ENCODE data around the gene P2RX5. TPM values are rescaled to one million over a fixed set of nuclear protein-coding genes. Genes with fewer than 3 reads are reported as not detected.
"Not testable (repeated sequence)": the region's sequence is repeated elsewhere in the genome, so short reads cannot be mapped to it uniquely, and the experiment has no call there.

The P2RX5 gene
- total RNA-seq, 1 donor from 2014 or later = 10.0 TPM

DNA sequence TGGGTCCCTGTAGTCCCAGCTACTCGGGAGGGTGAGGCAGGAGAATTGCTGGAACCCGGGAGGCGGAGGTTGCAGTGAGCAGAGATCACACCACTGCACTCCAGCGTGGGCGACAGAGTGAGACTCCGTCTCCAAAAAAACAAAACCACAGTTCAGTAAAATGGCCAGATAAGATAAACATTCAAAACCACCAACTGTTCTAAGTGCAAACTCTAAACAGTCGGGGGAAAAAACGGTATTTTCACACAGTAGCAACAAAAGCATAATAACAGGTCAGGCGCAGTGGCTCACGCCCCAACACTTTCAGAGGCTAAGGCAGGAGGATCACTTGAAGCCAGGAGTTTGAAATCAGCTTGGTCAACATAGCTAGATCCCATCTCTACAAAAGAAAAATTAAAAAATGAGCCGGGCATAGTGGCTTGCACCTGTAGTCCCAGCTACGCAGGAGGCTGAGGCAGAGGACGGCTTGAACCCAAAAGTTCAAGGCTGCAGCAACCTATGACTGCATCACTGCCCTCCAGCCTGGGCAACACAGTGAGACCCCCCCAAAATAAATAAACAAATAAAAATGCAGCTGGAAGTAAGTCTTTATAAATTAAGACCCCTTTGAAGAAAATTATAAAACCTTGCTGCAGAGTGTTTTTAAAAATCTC is 17.0 kb upstream of the P2RX5 start:
- no peak for DNase-seq

DNA sequence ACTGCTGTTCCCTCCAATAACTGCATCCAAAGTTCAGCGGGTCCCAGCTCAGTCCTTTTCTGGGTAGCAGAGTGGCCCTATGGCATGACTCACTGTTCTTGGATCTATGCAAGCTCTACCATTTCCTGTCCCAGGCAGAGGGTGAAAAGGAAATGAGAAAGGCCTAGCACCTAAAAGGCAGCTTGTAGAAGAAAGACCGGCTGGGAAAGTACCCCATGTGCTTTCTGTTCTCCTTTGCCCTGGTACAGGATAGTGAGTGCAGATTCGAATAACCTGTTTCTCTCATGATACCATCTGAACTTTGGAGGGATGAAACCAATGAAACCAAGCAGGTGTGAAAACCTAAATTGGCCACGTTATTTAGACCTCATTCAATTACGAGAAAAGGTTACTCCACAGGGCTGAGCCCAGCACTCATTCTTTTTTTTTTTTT is 15.0 kb upstream of the P2RX5 start:
- DNase-seq = no peak

GRCh38 chr17:3708366-3708765 is 12.4 kb upstream of the P2RX5 start:
- DNase-seq = no peak

- not testable (repeated sequence) for DNase-seq
These were observed 9.7 kb upstream of the P2RX5 start for GRCh38 chr17:3705718-3705984.

- DNase-seq = no peak
These were observed 9.2 kb upstream of the P2RX5 start for GRCh38 chr17:3704931-3705717.

DNA sequence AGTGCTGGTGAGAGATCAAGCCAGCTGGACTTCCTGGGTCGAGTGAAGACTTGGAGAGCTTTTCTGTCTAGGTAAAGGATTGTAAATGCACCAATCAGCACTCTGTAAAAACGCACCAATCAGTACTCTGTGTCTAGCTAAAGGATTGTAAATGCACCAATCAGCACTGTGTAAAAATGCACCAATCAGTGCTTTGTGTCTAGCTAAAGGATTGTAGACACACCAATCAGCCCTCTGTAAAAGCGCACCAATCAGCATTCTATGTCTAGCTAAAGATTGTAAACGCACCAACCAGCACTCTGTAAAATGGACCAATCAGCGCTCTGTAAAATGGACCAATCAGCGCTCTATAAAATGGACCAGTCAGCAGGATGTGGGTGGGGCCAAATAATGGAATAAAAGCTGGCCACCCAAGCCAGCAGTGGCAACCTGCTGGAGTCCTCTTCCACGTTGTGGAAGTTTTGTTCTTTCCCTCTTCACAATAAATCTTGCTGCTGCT is 6.1 kb upstream of the P2RX5 start:
- DNase-seq = not testable (repeated sequence)

GRCh38 chr17:3699951-3700350 is 4.0 kb upstream of the P2RX5 start:
- DNase-seq = no peak

- DNase-seq = no peak
These were observed 2.2 kb upstream of the P2RX5 start for GRCh38 chr17:3698139-3698538.

- DNase-seq = no peak
These were observed 1.1 kb upstream of the P2RX5 start for GRCh38 chr17:3697103-3697476.

DNA sequence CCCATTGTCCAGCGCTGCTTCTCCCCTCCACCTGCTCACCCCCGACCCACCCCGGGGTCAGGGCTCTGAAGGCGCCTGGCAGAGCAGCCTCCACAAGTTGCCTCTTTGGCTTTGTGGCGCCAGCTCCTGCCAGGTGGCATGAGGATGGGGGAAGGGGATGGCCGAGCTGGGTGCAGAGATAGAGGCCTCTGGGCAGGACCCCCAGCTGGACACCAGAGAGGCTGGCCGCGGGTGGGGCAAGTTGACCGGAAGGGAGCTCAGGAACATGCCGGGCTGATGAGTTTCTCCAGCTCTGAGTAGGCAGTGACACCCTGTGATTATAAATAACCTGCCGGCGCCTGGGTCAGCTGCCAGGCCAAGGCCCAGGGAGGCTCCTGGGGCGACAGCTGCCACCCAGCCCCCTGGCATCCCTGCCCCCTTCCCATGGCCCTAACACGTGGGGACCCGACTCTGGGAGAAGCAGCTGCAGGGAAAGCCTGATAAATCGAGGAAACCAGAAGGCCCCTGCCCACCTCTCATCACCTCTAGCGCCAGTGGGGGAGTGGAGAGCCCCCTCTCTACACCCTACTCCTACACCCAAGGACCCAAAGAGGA is 729 bp downstream of the P2RX5 start:
- DNase-seq = no peak

DNA sequence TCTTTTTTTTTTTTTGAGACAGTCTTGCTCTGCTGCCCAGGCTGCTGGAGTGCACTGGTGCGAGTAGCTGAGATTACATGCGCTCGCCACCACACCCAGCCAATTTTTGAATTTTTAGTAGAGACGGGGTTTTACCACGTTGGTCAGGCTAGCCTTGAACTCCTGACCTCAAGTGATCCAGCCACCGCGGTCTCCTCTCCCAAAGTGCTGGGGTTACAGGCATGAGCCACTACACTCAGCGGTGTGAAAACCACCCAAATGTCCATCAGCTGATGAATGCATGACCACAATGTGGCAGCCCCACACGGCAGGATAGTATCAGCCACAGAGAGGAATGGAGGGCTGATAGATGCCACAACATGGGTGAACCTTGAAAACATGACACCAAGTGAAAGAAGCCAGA is 2.1 kb downstream of the P2RX5 start:
- no peak for DNase-seq

DNA sequence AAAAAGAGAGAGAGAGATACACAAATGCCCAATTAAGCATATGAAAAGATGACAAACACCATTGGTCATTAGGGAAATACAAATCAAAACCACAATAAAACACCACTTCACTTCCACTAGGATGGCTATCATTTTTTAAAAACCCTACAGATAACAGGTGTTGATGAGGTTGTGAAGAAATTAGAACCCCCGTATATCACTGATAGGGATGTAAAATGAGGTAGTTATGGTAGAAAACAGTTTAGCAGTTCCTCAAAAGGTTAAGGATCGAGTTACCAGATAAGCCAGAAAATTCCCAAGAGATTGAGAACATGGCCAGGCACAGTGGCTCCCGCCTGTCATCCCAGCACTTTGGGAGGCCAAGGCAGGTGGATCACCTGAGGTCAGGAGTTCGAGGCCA is 2.8 kb downstream of the P2RX5 start:
- DNase-seq = no peak

DNA sequence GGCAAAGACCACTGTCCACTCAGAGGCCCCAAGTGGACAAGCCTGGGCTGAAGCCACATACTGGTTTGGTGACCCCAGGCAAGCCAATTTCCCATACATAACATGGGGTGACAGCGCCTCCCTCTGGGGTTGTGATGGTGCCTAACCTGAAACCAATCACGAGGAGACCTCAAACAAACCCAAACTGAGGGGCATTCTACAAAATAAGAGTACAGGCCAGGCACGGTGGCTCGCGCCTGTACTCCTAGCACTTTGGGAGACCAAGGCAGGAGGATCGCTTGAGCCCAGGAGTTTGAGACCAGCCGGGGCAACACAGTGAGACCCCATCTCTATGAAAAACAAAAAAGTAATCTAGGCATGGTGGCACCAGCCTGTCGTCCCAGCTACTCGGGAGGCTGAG is 3.6 kb downstream of the P2RX5 start:
- DNase-seq = no peak

- no peak for DNase-seq
These were observed 4.3 kb downstream of the P2RX5 start for GRCh38 chr17:3691617-3692067.

DNA sequence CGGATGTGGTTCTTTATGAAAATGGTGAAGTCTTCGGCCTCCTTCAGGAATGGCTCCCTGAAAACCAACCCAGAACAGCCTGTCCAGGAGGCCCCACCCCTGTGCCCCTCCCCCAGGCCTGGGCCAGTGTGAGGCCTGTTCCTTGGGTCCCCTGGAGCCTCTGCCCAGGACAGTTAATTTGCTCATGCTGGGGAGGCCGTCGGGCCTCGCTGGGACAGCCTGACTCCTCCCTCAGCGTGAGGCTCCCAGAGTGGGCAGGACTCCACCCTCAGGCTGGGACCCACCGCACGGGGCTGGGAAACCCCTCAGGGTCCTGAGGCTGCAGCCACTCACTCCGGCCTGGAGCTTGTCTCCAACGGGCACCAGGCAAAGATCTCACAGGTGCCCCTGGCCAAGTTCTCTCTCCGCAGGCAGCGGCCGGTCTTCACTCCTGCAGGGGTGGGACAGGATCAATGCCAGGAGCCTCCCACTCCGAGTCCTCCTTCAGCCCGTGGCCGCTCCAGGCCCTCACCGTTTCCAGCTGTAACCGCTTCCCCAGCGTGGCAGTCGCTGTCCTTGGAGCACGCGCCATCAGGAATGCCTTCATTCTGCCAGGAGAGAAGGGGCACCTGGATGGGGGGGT is 5.8 kb downstream of the P2RX5 start:
- no peak for DNase-seq

DNA sequence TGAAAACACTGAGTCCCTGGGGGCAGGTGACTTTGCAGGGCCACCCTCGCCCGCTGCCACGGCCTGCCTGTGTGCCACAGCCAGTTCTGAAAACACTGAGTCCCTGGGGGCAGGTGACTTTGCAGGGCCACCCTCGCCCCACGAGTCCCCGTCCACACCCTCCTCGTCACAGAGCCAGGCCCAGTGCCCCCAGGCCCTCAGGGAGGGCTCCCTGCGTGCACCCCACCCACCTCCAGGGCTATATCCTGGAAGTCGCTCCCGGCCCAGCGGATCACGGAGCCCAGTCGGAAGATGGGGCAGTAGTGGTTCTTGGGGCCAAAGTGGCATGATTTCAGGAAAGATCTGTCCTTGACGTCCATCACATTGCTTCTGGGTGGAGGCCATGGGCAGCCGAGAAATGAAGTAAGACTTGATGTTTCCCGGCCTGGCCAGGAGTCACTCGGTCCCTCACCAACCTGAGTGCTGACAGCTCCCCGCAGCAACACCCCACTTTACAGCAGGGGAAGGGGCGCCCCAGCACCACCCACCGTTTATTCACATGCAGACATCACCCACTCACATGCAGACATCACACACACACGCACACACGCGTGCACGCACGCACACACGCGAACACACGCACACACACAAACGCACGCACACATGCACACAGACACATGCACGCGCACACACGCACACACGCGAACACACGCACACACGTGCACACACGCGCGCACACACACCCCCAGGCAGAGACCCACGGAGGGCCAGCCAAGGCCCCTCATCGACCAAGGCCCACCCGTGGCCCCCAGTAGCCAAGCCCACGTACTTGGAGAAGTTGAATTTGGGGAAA is 6.5 kb downstream of the P2RX5 start:
- DNase-seq = no peak

DNA sequence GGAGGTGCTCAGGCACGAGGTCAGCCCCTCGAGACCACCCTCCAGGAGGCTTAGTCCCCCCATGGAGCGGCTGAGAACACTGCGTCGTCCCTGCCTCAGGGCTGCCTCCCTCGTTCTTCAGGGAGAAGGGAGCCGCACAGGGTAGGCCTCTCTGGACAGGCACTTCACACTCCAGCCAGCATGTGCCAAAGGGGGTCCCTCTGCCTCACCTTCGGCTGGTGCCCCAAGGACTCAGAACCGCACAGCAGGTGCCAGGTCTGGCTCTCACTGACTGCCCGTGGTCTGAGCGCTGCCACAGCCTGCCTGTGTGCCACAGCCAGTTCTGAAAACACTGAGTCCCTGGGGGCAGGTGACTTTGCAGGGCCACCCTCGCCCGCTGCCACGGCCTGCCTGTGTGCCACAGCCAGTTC is 7.1 kb downstream of the P2RX5 start:
- no peak for DNase-seq

- DNase-seq = no peak
These were observed 7.9 kb downstream of the P2RX5 start for GRCh38 chr17:3688027-3688553.

GRCh38 chr17:3685174-3685573 is 10.8 kb downstream of the P2RX5 start:
- no peak for DNase-seq

DNA sequence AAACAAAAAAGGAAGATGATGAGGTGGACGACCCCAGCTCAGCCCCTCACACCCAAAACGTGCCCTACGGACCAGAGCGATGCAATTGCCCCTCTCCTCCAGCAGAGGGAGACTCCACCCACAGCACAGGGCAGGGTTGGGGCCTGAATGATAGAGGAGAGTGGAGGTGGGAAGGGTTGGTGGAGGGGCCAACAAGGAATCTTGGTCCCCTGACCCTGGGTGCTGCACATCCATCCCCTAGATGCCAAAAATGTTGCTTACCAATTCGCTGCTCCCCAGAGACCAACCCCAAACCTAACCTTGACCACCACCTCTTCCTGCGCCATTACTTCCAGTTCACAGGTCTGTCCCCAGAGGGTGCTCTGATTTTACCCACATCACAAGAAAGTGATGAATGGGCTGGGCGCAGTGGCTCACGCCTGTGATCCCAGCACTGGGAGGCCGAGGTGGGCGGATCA is 12.9 kb downstream of the P2RX5 start:
- DNase-seq = no peak

GRCh38 chr17:3682033-3682432 is 13.9 kb downstream of the P2RX5 start:
- DNase-seq = no peak

GRCh38 chr17:3681565-3681964 is 14.4 kb downstream of the P2RX5 start:
- no peak for DNase-seq
